Right cardiac atrium (tissue), 5 donors: Measurements from ENCODE around the gene ELMOD3. TPM values are rescaled to one million over a fixed set of nuclear protein-coding genes. Genes with fewer than 3 reads are reported as not detected.
"Not testable (repeated sequence)": the region's sequence is repeated elsewhere in the genome, so short reads cannot be mapped to it uniquely, and the experiment has no call there.

ENCODE experiments used
- ATAC-seq, 2 donors: fragments of 200-7000 bp; cut with Tn5 transposase; one replicate each; pipeline versions ENCODE4 v1.8.0 to v1.9.1; 2020; ENCODE audit warnings: moderate library complexity in 2 of 2, mild to moderate bottlenecking in 1 of 2
- DNase-seq, 3 donors: peaks; one replicate each; pipeline ENCODE4 v3.0.0-alpha.2; 2020
- H3K27ac ChIP-seq: one replicate; pipeline ENCODE4 v1.5.1; 2013; ENCODE audit warnings: mild to moderate bottlenecking, low read length, control low read depth, moderate library complexity
- H3K27me3 ChIP-seq: one replicate; pipeline ENCODE4 v1.6.1; 2013; ENCODE audit not compliant: control insufficient read depth, insufficient read depth
- H3K4me1 ChIP-seq: one replicate; pipeline ENCODE4 v1.6.1; 2013; ENCODE audit warnings: low read length; ENCODE audit not compliant: control insufficient read depth, insufficient read depth
- H3K4me3 ChIP-seq: one replicate; pipeline ENCODE4 v1.5.1; 2013; ENCODE audit warnings: low read length, control low read depth
- H3K9me3 ChIP-seq: one replicate; pipeline ENCODE4 v1.6.1; 2013; ENCODE audit warnings: low read length; ENCODE audit not compliant: control insufficient read depth
- WGBS: extraction: QIAGEN DNeasy Blood & Tissue Kit; methylation state at CpG from one replicate; pipeline ENCODE4 v1.1.7; 2013; 5-methylcytosine and 5-hydroxymethylcytosine counted together
- intact Hi-C, 4 donors: fragments of 100-400 bp; cut with DNase I; formaldehyde crosslinking; loops; one replicate each; pipeline versions ENCODE4 v1.11.0 to v1.14.0; 2022 to 2023
- polyA plus RNA-seq: library from polyadenylated mRNA; stranded (reverse); fragments of 200-250 nt; gene quantifications from one replicate; pipeline ENCODE4 v1.2.3, GENCODE V29; 2013
- total RNA-seq, 4 donors: library from RNA; stranded (reverse); fragmentation: NEBNext Ultra II Directional; extraction: Animal tissue kit (Norgen Biotek cat#: 25700); gene quantifications; one replicate each; pipeline ENCODE4 v1.2.1, GENCODE V29; 2021
- donor health status: healthy with polysubstance abuse.
- donor health status: DM: no; HTN: yes; CAD: no.
- donor health status: DM: no; HTN: no; CAD: no.
- donor health status: DM: no; HTN: yes; CAD: no; lungs with severe emphysema.
- donor health status: DM: yes; HTN: yes; CAD: no.

ELMOD3 gene
- total and polyA plus RNA-seq, 5 donors, result 10.7 to 16.1 (median 12.2) TPM

GRCh38 chr2:85329181-85329651 is 25.4 kb upstream of the ELMOD3 start:
- no peaks in the 10 kb centered on the region for H3K27me3 ChIP-seq
- H3K9me3 ChIP-seq, result no peaks in the 10 kb centered on the region
- no peak overlapping the region for H3K4me3 ChIP-seq
- ATAC-seq (no peak), DNase-seq (no peak)
- H3K4me1 ChIP-seq, result peaks cover 4% of the 10 kb centered on the region
- H3K27ac ChIP-seq, result no peak overlapping the region
- intact Hi-C loops, result no loop called here

- ATAC-seq, H3K9me3 ChIP-seq, H3K27ac ChIP-seq, intact Hi-C loops, H3K4me3 ChIP-seq, DNase-seq, H3K4me1 ChIP-seq, H3K27me3 ChIP-seq: not testable (repeated sequence)
- 75% methylated on average over 3 of the region's 3 CpGs for WGBS
Measured at GRCh38 chr2:85329701-85330100, 24.9 kb upstream of the ELMOD3 start.

GRCh38 chr2:85330839-85331636 is 23.5 kb upstream of the ELMOD3 start:
- ATAC-seq (no peak), DNase-seq (no peak)
- intact Hi-C loops, result no loop called here
- Histone ChIP-seq H3K9me3 (no peaks in the 10 kb centered on the region), H3K27ac (no peak overlapping the region), H3K27me3 (no peaks in the 10 kb centered on the region), H3K4me1 (peaks cover 2% of the 10 kb centered on the region), H3K4me3 (no peak overlapping the region)
- WGBS, result 86% methylated on average over 13 of the region's 13 CpGs

GRCh38 chr2:85333877-85334276 is 20.7 kb upstream of the ELMOD3 start:
- H3K27me3 ChIP-seq, DNase-seq, intact Hi-C loops, ATAC-seq, H3K9me3 ChIP-seq, H3K4me3 ChIP-seq, H3K4me1 ChIP-seq, H3K27ac ChIP-seq: not testable (repeated sequence)
- 96% methylated on average over 4 of the region's 4 CpGs for WGBS

GRCh38 chr2:85334928-85335327 is 19.6 kb upstream of the ELMOD3 start:
- WGBS, result 68% methylated on average over 2 of the region's 2 CpGs
- intact Hi-C loops, result no loop called here
- ATAC-seq (no peak), DNase-seq (no peak)
- Histone ChIP-seq H3K4me1 (no peaks in the 10 kb centered on the region), H3K27me3 (no peaks in the 10 kb centered on the region), H3K4me3 (no peak overlapping the region), H3K27ac (no peak overlapping the region), H3K9me3 (no peaks in the 10 kb centered on the region)

- H3K27ac ChIP-seq, result no peak overlapping the region
- 33% methylated on average over 13 of the region's 13 CpGs for WGBS
- no peak overlapping the region for H3K4me3 ChIP-seq
- intact Hi-C loops, result no loop called here
- no peaks in the 10 kb centered on the region for H3K9me3 ChIP-seq
- ATAC-seq (no peak), DNase-seq (no peak)
- H3K27me3 ChIP-seq, result no peaks in the 10 kb centered on the region
- H3K4me1 ChIP-seq, result no peaks in the 10 kb centered on the region
Measured at GRCh38 chr2:85340034-85340892, 14.3 kb upstream of the ELMOD3 start.

GRCh38 chr2:85341269-85342029 is 13.1 kb upstream of the ELMOD3 start:
- H3K4me1 ChIP-seq, result no peaks in the 10 kb centered on the region
- H3K9me3 ChIP-seq, result no peaks in the 10 kb centered on the region
- H3K27ac ChIP-seq, result no peak overlapping the region
- ATAC-seq (no peak), DNase-seq (no peak)
- H3K4me3 ChIP-seq, result no peak overlapping the region
- 91% methylated on average over 30 of the region's 30 CpGs for WGBS
- intact Hi-C loops, result no loop called here
- H3K27me3 ChIP-seq, result no peaks in the 10 kb centered on the region

GRCh38 chr2:85342156-85342555 is 12.4 kb upstream of the ELMOD3 start:
- H3K27ac ChIP-seq, result no peak overlapping the region
- no peak overlapping the region for H3K4me3 ChIP-seq
- DNase-seq (no peak), ATAC-seq (no peak)
- H3K9me3 ChIP-seq, result no peaks in the 10 kb centered on the region
- H3K4me1 ChIP-seq, result no peaks in the 10 kb centered on the region
- WGBS, result 83% methylated on average over 3 of the region's 3 CpGs
- intact Hi-C loops, result no loop called here
- no peaks in the 10 kb centered on the region for H3K27me3 ChIP-seq

GRCh38 chr2:85343207-85343895 is 11.2 kb upstream of the ELMOD3 start:
- H3K27me3 ChIP-seq, H3K9me3 ChIP-seq, H3K4me3 ChIP-seq, intact Hi-C loops, DNase-seq, H3K27ac ChIP-seq, H3K4me1 ChIP-seq: not testable (repeated sequence)
- ATAC-seq, result peak in 1 of 2 donors; percentile 29
- WGBS, result 92% methylated on average over 10 of the region's 10 CpGs

- H3K4me3 ChIP-seq, result no peak overlapping the region
- H3K27me3 ChIP-seq, result no peaks in the 10 kb centered on the region
- no peak for ATAC-seq
- H3K9me3 ChIP-seq, result no peaks in the 10 kb centered on the region
- 90% methylated on average over 14 of the region's 14 CpGs for WGBS
- intact Hi-C loops, result no loop called here
- DNase-seq, result no peak
- no peaks in the 10 kb centered on the region for H3K4me1 ChIP-seq
- no peak overlapping the region for H3K27ac ChIP-seq
Measured at GRCh38 chr2:85344356-85344954, 10.1 kb upstream of the ELMOD3 start.
